ENCODE measurements around the gene CDH23. TPM values are rescaled to one million over a fixed set of nuclear protein-coding genes. Genes with fewer than 3 reads are reported as not detected.

CDH23 gene
- total and polyA plus RNA-seq, 10 of the 15 experiments (the other 5 are each of a cell fraction or from before 2014, with no cell fraction given): 0.09 to 0.40 (median 0.15) TPM; not detected in 1

GRCh38 chr10:71700731-71701368 lies 304.1 kb downstream of the CDH23 start:
- intact Hi-C loops (cut with micrococcal nuclease; ENCODE audit: unreplicated experiment): no loop called here
- no peak overlapping the region for H2AFZ ChIP-seq (ENCODE audit: control insufficient read depth, low read depth, low read length)
- H3K9ac ChIP-seq (ENCODE audit: control insufficient read depth, insufficient read depth, low read length): no peak overlapping the region
- no peaks in the 10 kb centered on the region for H3K9me3 ChIP-seq (replicated peaks; ENCODE audit: control insufficient read depth, insufficient read depth, low read length)
- no TSS peak for BruUV-seq (replicated peaks)
- no peak for ATAC-seq
- no peak overlapping the region for H3K27ac ChIP-seq (ENCODE audit: control insufficient read depth, insufficient read depth)
- TF ChIP-seq TCF3 (IDR thresholded peaks at IDR 0.05; ENCODE audit: borderline replicate concordance, insufficient read depth, low read depth, low read length): no peak
- TF ChIP-seq HDGF (IDR thresholded peaks at IDR 0.05): no peak
- in situ Hi-C loops (cut with MboI): loop anchor here (5.0 to 10.0 kb wide), 2 partner anchors 316 to 389 kb away; no protein-coding TSS in a partner anchor
- ChIA-PET RAD21 (ENCODE audit: unreplicated experiment) (interaction anchor here (2.8 kb wide), 1 partner anchor 27 kb away, joined by 11 read pairs; no protein-coding TSS in a partner anchor), CTCF (interaction anchor here (0.6 to 8.9 kb wide), 3 partner anchors 6 to 384 kb away, joined by 3 to 116 read pairs (median 92); partner anchors contain the start of gene SLC29A3), SMC1A (ENCODE audit: uncharacterized antibody, unreplicated experiment) (interaction anchor here (1.1 to 1.3 kb wide), 2 partner anchors 15 to 386 kb away, joined by 3 read pairs; no protein-coding TSS in a partner anchor), POLR2A (no interaction called here)
- H3K4me1 ChIP-seq (ENCODE audit: control insufficient read depth, insufficient read depth, low read length): peaks cover 35% of the 10 kb centered on the region
- no peak overlapping the region for H3K4me3 ChIP-seq
- no peaks in the 10 kb centered on the region for H3K79me2 ChIP-seq (ENCODE audit: control insufficient read depth, insufficient read depth, low read length)
- 59% methylated on average over 11 of the region's 11 CpGs for WGBS (ENCODE audit: insufficient coverage, insufficient replicate concordance, low lambda C conversion rate, missing lambda C conversion rate)
- no peak overlapping the region for H3K4me2 ChIP-seq (ENCODE audit: control insufficient read depth, insufficient read depth)
- H4K20me1 ChIP-seq (ENCODE audit: control insufficient read depth, insufficient read depth): no peaks in the 10 kb centered on the region
- H3K36me3 ChIP-seq (ENCODE audit: control insufficient read depth in 2 of 2, insufficient read depth in 2 of 2, low read length in 1 of 2): no peaks in the 10 kb centered on the region
- DNase-seq (ENCODE audit: low read depth, low spot score): no peak
- no peak for FAIRE-seq
- H3K27me3 ChIP-seq (replicated peaks in 1 of 2; ENCODE audit: control insufficient read depth in 2 of 2, insufficient read depth in 2 of 2, low read length in 1 of 2): no peaks in the 10 kb centered on the region; a peak in 1 of 4 replicates

- in situ Hi-C loops (cut with MboI) (loop anchor here (5.0 to 10.0 kb wide), 2 partner anchors 317 to 389 kb away; no protein-coding TSS in a partner anchor), intact Hi-C loops (cut with micrococcal nuclease; ENCODE audit: unreplicated experiment) (no loop called here)
- no peak for FAIRE-seq
- Histone ChIP-seq H3K4me1 (ENCODE audit: control insufficient read depth, insufficient read depth, low read length) (peaks cover 27% of the 10 kb centered on the region), H3K27ac (ENCODE audit: control insufficient read depth, insufficient read depth) (no peak overlapping the region), H3K79me2 (ENCODE audit: control insufficient read depth, insufficient read depth, low read length) (no peaks in the 10 kb centered on the region), H3K9ac (ENCODE audit: control insufficient read depth, insufficient read depth, low read length) (no peak overlapping the region), H3K9me3 (replicated peaks; ENCODE audit: control insufficient read depth, insufficient read depth, low read length) (no peaks in the 10 kb centered on the region), H3K4me2 (ENCODE audit: control insufficient read depth, insufficient read depth) (no peak overlapping the region), H3K36me3 (ENCODE audit: control insufficient read depth in 2 of 2, insufficient read depth in 2 of 2, low read length in 1 of 2) (no peaks in the 10 kb centered on the region), H2AFZ (ENCODE audit: control insufficient read depth, low read depth, low read length) (no peak overlapping the region), H4K20me1 (ENCODE audit: control insufficient read depth, insufficient read depth) (no peaks in the 10 kb centered on the region), H3K27me3 (replicated peaks in 1 of 2; ENCODE audit: control insufficient read depth in 2 of 2, insufficient read depth in 2 of 2, low read length in 1 of 2) (no peaks in the 10 kb centered on the region; a peak in 1 of 4 replicates), H3K4me3 (no peak overlapping the region)
- ChIA-PET CTCF (interaction anchor here (0.6 to 1.0 kb wide), 2 partner anchors 16 to 335 kb away, joined by 3 read pairs; no protein-coding TSS in a partner anchor), SMC1A (ENCODE audit: uncharacterized antibody, unreplicated experiment) (interaction anchor here (1.3 kb wide), 1 partner anchor 387 kb away, joined by 3 read pairs; no protein-coding TSS in a partner anchor), POLR2A (no interaction called here), RAD21 (ENCODE audit: unreplicated experiment) (no interaction called here)
- DNase-seq (ENCODE audit: low read depth, low spot score): no peak
- no peak for ATAC-seq
- 38% methylated on average over 10 of the region's 11 CpGs for whole genome bisulfite sequencing (ENCODE audit: insufficient coverage, insufficient replicate concordance, low lambda C conversion rate, missing lambda C conversion rate)
- BruUV-seq (replicated peaks): no TSS peak
- TF ChIP-seq STAT3 (IDR thresholded peaks at IDR 0.05; ENCODE audit: low read depth, low read length) (no peak), PAX5 (IDR thresholded peaks at IDR 0.05; ENCODE audit: borderline replicate concordance, low read depth, low read length) (no peak), CHD4 (IDR thresholded peaks at IDR 0.05) (no peak), REST (IDR thresholded peaks at IDR 0.05; ENCODE audit: low read depth, low read length) (no peak), EGR1 (IDR thresholded peaks at IDR 0.05; ENCODE audit: borderline replicate concordance in 1 of 2, low read depth in 2 of 2, low read length in 2 of 2) (no peak), HCFC1 (IDR thresholded peaks at IDR 0.05; ENCODE audit: low read length) (no peak), BMI1 (IDR thresholded peaks at IDR 0.05; ENCODE audit: borderline replicate concordance) (no peak), E2F4 (IDR thresholded peaks at IDR 0.05; ENCODE audit: low read depth, low read length) (no peak), RBBP5 (conservative IDR thresholded peaks at IDR 0.05) (no peak), SMC3 (IDR thresholded peaks at IDR 0.05; ENCODE audit: borderline replicate concordance, low read length) (no peak)
Observed at GRCh38 chr10:71701496-71702132, 304.9 kb downstream of the CDH23 start.

Measured in GM12878 (cell line).